H1 (cell line): Measurements from ENCODE around the gene GRXCR1. TPM values are rescaled to one million over a fixed set of nuclear protein-coding genes. Genes with fewer than 3 reads are reported as not detected.

Experiments
- CTCF ChIA-PET: fragments of 300-600 bp; sonication (Branson Sonifier 250); formaldehyde crosslinking; loops from one replicate; lab custom pipeline; 2021; ENCODE audit not compliant: partially characterized antibody; lab: Charles Lee
- POLR2A ChIA-PET: fragments of 300-600 bp; sonication (Branson Sonifier 250); formaldehyde crosslinking; loops from one replicate; lab custom pipeline; 2021; ENCODE audit warnings: inconsistent platforms; ENCODE audit not compliant: partially characterized antibody; lab: Charles Lee
- DNase-seq, 2 experiments: peaks; one replicate each; pipeline versions ENCODE4 v3.0.0 to v3.0.0-alpha.2; 2010 to 2022; ENCODE audit warnings: low spot score in 2 of 2, low read depth in 1 of 2, mixed read lengths in 1 of 2
- FAIRE-seq: peaks from 2 replicates; lab custom pipeline; 2011; peaks lifted over from hg19 to GRCh38; lab: Jason Lieb, UNC
- H2AFZ ChIP-seq: 2 replicates; pipeline ENCODE4 v1.8.1; 2012; ENCODE audit warnings: low read length, inconsistent platforms
- H2AK5ac ChIP-seq: 2 replicates; pipeline ENCODE4 v1.6.1; 2013; ENCODE audit warnings: low read depth, low read length
- H2BK120ac ChIP-seq: replicated peaks from 2 replicates; pipeline ENCODE3; 2013; ENCODE audit warnings: low read depth, low read length, inconsistent platforms
- H2BK12ac ChIP-seq: 2 replicates; pipeline ENCODE4 v1.6.1; 2013; ENCODE audit warnings: low read depth, low read length
- H2BK15ac ChIP-seq: 2 replicates; pipeline ENCODE4 v1.6.1; 2013; ENCODE audit warnings: low read length
- H2BK20ac ChIP-seq: 2 replicates; pipeline ENCODE4 v1.6.1; 2013; ENCODE audit warnings: low read length
- H2BK5ac ChIP-seq: 2 replicates; pipeline ENCODE4 v1.6.1; 2013; ENCODE audit warnings: low read depth, low read length
- H3K14ac ChIP-seq: 2 replicates; pipeline ENCODE4 v1.6.1; 2013; ENCODE audit warnings: inconsistent platforms; ENCODE audit not compliant: insufficient read length
- H3K18ac ChIP-seq: 2 replicates; pipeline ENCODE4 v1.6.1; 2013; ENCODE audit warnings: low read length; ENCODE audit errors: extremely low read depth
- H3K23ac ChIP-seq: 2 replicates; pipeline ENCODE4 v1.6.1; 2013; ENCODE audit warnings: inconsistent platforms; ENCODE audit not compliant: insufficient read length
- H3K23me2 ChIP-seq: 2 replicates; pipeline ENCODE4 v1.6.1; 2013; ENCODE audit warnings: low read depth, low read length
- H3K27ac ChIP-seq: 2 replicates; pipeline ENCODE4 v1.6.1; 2011; ENCODE audit warnings: low read depth, low read length, inconsistent platforms
- H3K27me3 ChIP-seq, 4 experiments: replicated peaks in 1 of 4; 1 replicate in 1 of 4; 2 replicates in 3 of 4; pipeline versions ENCODE4 v1.6.1 to v1.8.1; 2011 to 2013; ENCODE audit warnings: low read length in 3 of 4, mild to moderate bottlenecking in 3 of 4, inconsistent platforms in 2 of 4, mixed read lengths in 2 of 4, moderate library complexity in 1 of 4; ENCODE audit not compliant: control insufficient read depth in 3 of 4, insufficient read depth in 3 of 4; ENCODE audit errors: extremely low read depth in 1 of 4
- H3K36me3 ChIP-seq, 4 experiments: 2 replicates each; pipeline versions ENCODE4 v1.6.1 to v1.8.1; 2011 to 2013; ENCODE audit warnings: mild to moderate bottlenecking in 4 of 4, low read length in 3 of 4, moderate library complexity in 2 of 4, control low read depth in 1 of 4, inconsistent platforms in 1 of 4; ENCODE audit not compliant: insufficient read depth in 4 of 4, control insufficient read depth in 2 of 4
- H3K4ac ChIP-seq: replicated peaks from 2 replicates; pipeline ENCODE3; 2013; ENCODE audit warnings: low read length, low read depth, mixed read lengths, inconsistent platforms; ENCODE audit not compliant: insufficient read length
- H3K4me1 ChIP-seq, 4 experiments: replicated peaks in 1 of 4; 1 replicate in 1 of 4; 2 replicates in 3 of 4; pipeline versions ENCODE4 v1.6.1 to v1.8.1; 2011 to 2013; ENCODE audit warnings: low read length in 3 of 4, inconsistent platforms in 2 of 4, mixed read lengths in 1 of 4; ENCODE audit not compliant: insufficient read depth in 4 of 4, control insufficient read depth in 3 of 4
- H3K4me2 ChIP-seq, 2 experiments: 2 replicates each; pipeline versions ENCODE4 v1.6.1 to v1.8.1; 2011 to 2013; ENCODE audit warnings: low read depth in 2 of 2, low read length in 2 of 2, control low read depth in 1 of 2, inconsistent platforms in 1 of 2, mild to moderate bottlenecking in 1 of 2; ENCODE audit not compliant: insufficient read depth in 1 of 2
- H3K4me3 ChIP-seq, 4 experiments: fragments of 200-600, 300-600 bp in 1 of 4; sonication (generic), shearing (Covaris generic), sonication (Bioruptor Twin) in 1 of 4; 2 replicates each; pipeline versions ENCODE4 v1.5.1 to v1.8.1; 2011 to 2016; ENCODE audit warnings: low read length in 4 of 4, low read depth in 3 of 4, control low read depth in 2 of 4, inconsistent platforms in 2 of 4, mild to moderate bottlenecking in 2 of 4, mixed read lengths in 1 of 4, moderate library complexity in 1 of 4; ENCODE audit not compliant: insufficient read depth in 2 of 4; ENCODE audit errors: extremely low read depth in 1 of 4
- H3K56ac ChIP-seq: replicated peaks from 2 replicates; pipeline ENCODE3; 2013; ENCODE audit warnings: low read depth, mild to moderate bottlenecking, mixed read lengths, low read length, inconsistent platforms; ENCODE audit not compliant: insufficient read length
- H3K79me1 ChIP-seq: 2 replicates; pipeline ENCODE4 v1.6.1; 2013; ENCODE audit warnings: low read depth, low read length, control low read depth
- H3K79me2 ChIP-seq, 2 experiments: 2 replicates each; pipeline versions ENCODE4 v1.6.1 to v1.8.1; 2012 to 2013; ENCODE audit warnings: low read length in 2 of 2, mild to moderate bottlenecking in 2 of 2, inconsistent platforms in 1 of 2; ENCODE audit not compliant: insufficient read depth in 2 of 2, control insufficient read depth in 1 of 2
- H3K9ac ChIP-seq, 4 experiments: replicated peaks in 1 of 4; 1 replicate in 1 of 4; 2 replicates in 3 of 4; pipeline versions ENCODE4 v1.6.1 to v1.8.1; 2011 to 2013; ENCODE audit warnings: low read depth in 3 of 4, low read length in 3 of 4, control low read depth in 2 of 4, mild to moderate bottlenecking in 2 of 4, moderate library complexity in 2 of 4, inconsistent platforms in 1 of 4; ENCODE audit errors: extremely low read depth in 1 of 4
- H3K9me3 ChIP-seq, 2 experiments: 2 replicates each; pipeline versions ENCODE4 v1.6.1 to v1.8.1; 2012 to 2013; ENCODE audit warnings: mild to moderate bottlenecking in 2 of 2, moderate library complexity in 2 of 2, control low read depth in 1 of 2, inconsistent platforms in 1 of 2, low read depth in 1 of 2, low read length in 1 of 2, mixed read lengths in 1 of 2; ENCODE audit not compliant: insufficient read depth in 2 of 2
- H4K20me1 ChIP-seq, 2 experiments: replicated peaks in 1 of 2; 2 replicates each; pipeline versions ENCODE3 to v1.8.1; 2011 to 2013; ENCODE audit warnings: inconsistent platforms in 2 of 2, low read length in 2 of 2, mild to moderate bottlenecking in 1 of 2; ENCODE audit not compliant: insufficient read depth in 2 of 2, control insufficient read depth in 1 of 2
- H4K5ac ChIP-seq: 2 replicates; pipeline ENCODE4 v1.6.1; 2013; ENCODE audit warnings: low read length, low read depth, mixed read lengths, inconsistent platforms; ENCODE audit not compliant: insufficient read length
- H4K8ac ChIP-seq: 2 replicates; pipeline ENCODE4 v1.8.0; 2013; ENCODE audit warnings: mild to moderate bottlenecking, moderate library complexity, low read length, inconsistent platforms; ENCODE audit not compliant: insufficient read depth; ENCODE audit errors: extremely low read depth
- H4K91ac ChIP-seq: replicated peaks from 2 replicates; pipeline ENCODE3; 2013; ENCODE audit warnings: low read length, mixed read lengths, inconsistent platforms; ENCODE audit not compliant: insufficient read length
- ATF2 ChIP-seq: IDR thresholded peaks from 2 replicates; pipeline ENCODE4 v1.6.1; 2012; ENCODE audit warnings: low read length, inconsistent platforms
- CBX8 ChIP-seq: fragments of 300-800, 300-1000 bp; sonication (generic); IDR thresholded peaks from 2 replicates; pipeline ENCODE4 v1.7.1; 2016; ENCODE audit warnings: low read depth, low read length, borderline replicate concordance
- CTBP2 ChIP-seq: IDR thresholded peaks from 2 replicates; pipeline ENCODE4 v1.7.0; 2011; ENCODE audit warnings: borderline replicate concordance, mild to moderate bottlenecking, moderate library complexity, mixed read lengths, low read length; ENCODE audit not compliant: insufficient read depth, insufficient read length
- HDAC2 ChIP-seq, 2 experiments: fragments of 300-600 bp in 1 of 2; sonication (generic) in 1 of 2; IDR thresholded peaks; 2 replicates each; pipeline ENCODE4 v1.6.1; 2011 to 2012; ENCODE audit warnings: low read depth in 2 of 2, low read length in 2 of 2, mild to moderate bottlenecking in 2 of 2, moderate library complexity in 2 of 2, borderline replicate concordance in 1 of 2, inconsistent platforms in 1 of 2
- HDAC6 ChIP-seq: IDR thresholded peaks from one replicate; pipeline ENCODE4 v1.7.1; 2012; ENCODE audit warnings: low read depth, mild to moderate bottlenecking, inconsistent platforms, low read length, moderate library complexity
- MAFK ChIP-seq: IDR thresholded peaks from 2 replicates; pipeline ENCODE4 v1.6.1; 2012; ENCODE audit warnings: low read depth, mild to moderate bottlenecking, improper control_type of control experiment, low read length
- NANOG ChIP-seq: IDR thresholded peaks from 2 replicates; pipeline ENCODE4 v1.6.1; 2011; ENCODE audit warnings: low read length, low read depth, mild to moderate bottlenecking, inconsistent platforms; ENCODE audit not compliant: insufficient read depth, poor library complexity, severe bottlenecking
- PHF8 ChIP-seq: fragments of 200-600 bp; sonication (generic); conservative IDR thresholded peaks from 2 replicates; pipeline ENCODE4 v1.7.1; 2012; ENCODE audit warnings: low read depth, mild to moderate bottlenecking, inconsistent platforms, low read length, moderate library complexity
- POLR2AphosphoS5 ChIP-seq: IDR thresholded peaks from 2 replicates; pipeline ENCODE4 v1.6.1; 2011; ENCODE audit warnings: low read depth, low read length
- RAD21 ChIP-seq, 2 experiments: IDR thresholded peaks in 1 of 2; conservative IDR thresholded peaks in 1 of 2; 2 replicates each; pipeline ENCODE4 v1.6.1; 2011; ENCODE audit warnings: low read depth in 2 of 2, low read length in 2 of 2, improper control_type of control experiment in 1 of 2, inconsistent platforms in 1 of 2, mild to moderate bottlenecking in 1 of 2, moderate library complexity in 1 of 2
- RBBP5 ChIP-seq: IDR thresholded peaks from 2 replicates; pipeline ENCODE4 v1.7.1; 2012; ENCODE audit warnings: low read depth, mild to moderate bottlenecking, inconsistent platforms, low read length, moderate library complexity, borderline replicate concordance
- SP2 ChIP-seq: IDR thresholded peaks from 2 replicates; pipeline ENCODE4 v1.6.1; 2012; ENCODE audit warnings: mild to moderate bottlenecking, low read length, inconsistent platforms
- WGBS, 2 experiments: shearing (Covaris generic) in 1 of 2; methylation state at CpG; one replicate each; pipeline versions ENCODE4 v1.1.6 to v1.1.7; 2013 to 2015; ENCODE audit warnings: low lambda C conversion rate in 2 of 2, mixed read lengths in 2 of 2, inconsistent platforms in 1 of 2, low coverage in 1 of 2, missing lambda C conversion rate in 1 of 2; ENCODE audit not compliant: insufficient replicate concordance in 2 of 2, insufficient coverage in 1 of 2, insufficient read length in 1 of 2; ENCODE audit errors: extremely low coverage in 1 of 2, missing lambda C conversion rate in 1 of 2; 5-methylcytosine and 5-hydroxymethylcytosine counted together
- polyA plus RNA-seq, 7 experiments: library from polyadenylated mRNA; depleted of rRNA in 3 of 7; stranded (reverse) in 5 of 7; unstranded in 2 of 7; fragments of >200 nt in 5 of 7; fragments of 200-250 nt in 2 of 7; gene quantifications; 1 replicate in 5 of 7; 2 replicates in 1 of 7; 4 replicates in 1 of 7; pipeline versions ENCODE4 v1.2.1 to v1.2.3, GENCODE V29; 2011 to 2013; ENCODE audit warnings: missing spikeins in 2 of 7, mixed read lengths in 2 of 7
- total RNA-seq: library from RNA; stranded (reverse); fragmentation: NEBNext Ultra II Directional; extraction: Animal tissue kit (Norgen Biotek cat#: 25700); gene quantifications from 2 replicates; pipeline ENCODE4 v1.2.1, GENCODE V29; 2021

Gene GRXCR1
- total and polyA plus RNA-seq, 2 of the 8 experiments (the other 6 are each of a cell fraction or from before 2014, with no cell fraction given) = not detected

DNA sequence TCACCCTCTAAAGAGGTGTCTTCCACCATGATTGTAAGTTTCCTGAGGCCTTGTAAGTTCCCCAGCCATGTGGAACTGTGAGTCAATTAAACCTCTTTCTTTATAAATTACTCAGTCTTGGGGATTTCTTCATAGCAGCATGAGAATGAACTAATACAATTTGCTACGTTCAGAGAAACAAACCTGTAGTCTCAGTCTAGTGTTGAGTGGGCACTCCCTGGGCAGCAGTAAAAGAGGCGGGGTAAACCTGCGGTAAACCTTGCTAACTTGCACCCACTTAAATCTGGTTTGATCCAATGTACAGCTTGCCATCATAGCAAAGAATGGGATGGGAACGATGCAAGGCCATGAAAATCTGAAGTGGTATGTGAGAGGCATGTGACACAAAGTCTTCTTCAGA lies 22.4 kb downstream of the GRXCR1 start:
- no peak overlapping the region for H4K8ac ChIP-seq
- H3K9me3 ChIP-seq = no peaks in the 10 kb centered on the region
- WGBS, 2 experiments = 93% methylated on average over 4 of the region's 4 CpGs; no CpG with 5 or more reads in 1 of the 2 experiments
- H3K56ac ChIP-seq = no peak overlapping the region
- no peak overlapping the region for H3K23ac ChIP-seq
- H3K27me3 ChIP-seq = peaks cover 0 to 1% (median 0%) of the 10 kb centered on the region in 4 experiments; a peak in 1 of 7 replicates
- H3K23me2 ChIP-seq = no peaks in the 10 kb centered on the region
- H3K79me2 ChIP-seq = no peaks in the 10 kb centered on the region
- no peaks in the 10 kb centered on the region for H4K20me1 ChIP-seq
- no peak overlapping the region for H2BK5ac ChIP-seq
- H2AFZ ChIP-seq = no peak overlapping the region
- H3K4me1 ChIP-seq = no peaks in the 10 kb centered on the region
- H3K9ac ChIP-seq = no peak overlapping the region
- H4K5ac ChIP-seq = no peak overlapping the region
- H3K79me1 ChIP-seq = no peaks in the 10 kb centered on the region
- H3K4ac ChIP-seq = no peak overlapping the region
- H3K4me2 ChIP-seq = no peak overlapping the region
- DNase-seq (no peak), FAIRE-seq (no peak)
- no peak overlapping the region for H2AK5ac ChIP-seq
- no peak overlapping the region for H4K91ac ChIP-seq
- no peak overlapping the region for H2BK120ac ChIP-seq
- no peak overlapping the region for H2BK12ac ChIP-seq
- POLR2A ChIA-PET = no interaction called here
- no peak overlapping the region for H2BK15ac ChIP-seq
- no peak overlapping the region for H3K18ac ChIP-seq
- H3K36me3 ChIP-seq = no peaks in the 10 kb centered on the region
- H3K4me3 ChIP-seq = no peak overlapping the region
- CTCF ChIA-PET = no interaction called here
- no peak overlapping the region for H3K27ac ChIP-seq
- no peak overlapping the region for H2BK20ac ChIP-seq
- no peak overlapping the region for H3K14ac ChIP-seq
- no peak for TF ChIP-seq ATF2
- TF ChIP-seq HDAC2 (IDR thresholded peaks at IDR 0.05; ENCODE audit: borderline replicate concordance in 1 of 2, low read depth in 2 of 2, low read length in 2 of 2) = no peak
- no peak for TF ChIP-seq NANOG
- no peak for TF ChIP-seq RAD21 (IDR thresholded peaks at IDR 0.05 in 1 of 2, conservative IDR thresholded peaks at IDR 0.05 in 1 of 2; ENCODE audit: low read depth in 2 of 2, low read length in 2 of 2)
- no peak for TF ChIP-seq RBBP5
- no peak for TF ChIP-seq PHF8
- TF ChIP-seq CBX8 = no peak
- TF ChIP-seq POLR2AphosphoS5 = no peak
- no peak for TF ChIP-seq HDAC6
- no peak for TF ChIP-seq SP2
- no peak for TF ChIP-seq MAFK
- TF ChIP-seq CTBP2 = no peak
